Measurements from ENCODE around the gene HSD3B1. TPM values are rescaled to one million over a fixed set of nuclear protein-coding genes. Genes with fewer than 3 reads are reported as not detected.
"Not testable (repeated sequence)": the region's sequence is repeated elsewhere in the genome, so short reads cannot be mapped to it uniquely, and the experiment has no call there.

The HSD3B1 gene
- total RNA-seq, 1 experiment from 2014 or later, result not detected

GRCh38 chr1:119516247-119516646 lies 9.2 kb downstream of the HSD3B1 start:
- CTCF ChIA-PET, result no interaction called here
- POLR2A ChIA-PET, result no interaction called here
- DNase-seq (ENCODE audit: low read depth, low spot score) (no peak), ATAC-seq (no peak)
- no TSS peak for BruUV-seq (replicated peaks)
- Histone ChIP-seq H3K4me3 (ENCODE audit: low read depth in 2 of 2, low read length in 2 of 2) (no peak overlapping the region), H3K27ac (ENCODE audit: low read length) (no peak overlapping the region), H3K9me3 (ENCODE audit: control insufficient read depth, insufficient read depth, low read depth, low read length) (no peaks in the 10 kb centered on the region), H3K4me1 (ENCODE audit: control insufficient read depth, insufficient read depth, low read length) (no peaks in the 10 kb centered on the region), H3K27me3 (ENCODE audit: control insufficient read depth, insufficient read depth, low read length) (no peaks in the 10 kb centered on the region), H3K36me3 (ENCODE audit: control insufficient read depth, insufficient read depth, low read length) (no peaks in the 10 kb centered on the region)
- TF ChIP-seq POLR2AphosphoS5 (IDR thresholded peaks at IDR 0.05; ENCODE audit: low read depth, low read length) (no peak), SIN3A (IDR thresholded peaks at IDR 0.05; ENCODE audit: borderline replicate concordance, insufficient read depth, low read depth, low read length) (no peak), TCF7L2 (IDR thresholded peaks at IDR 0.05; ENCODE audit: low read depth, low read length) (no peak), REST (IDR thresholded peaks at IDR 0.05; ENCODE audit: insufficient read depth in 1 of 2, low read depth in 2 of 2, low read length in 1 of 2) (no peak), CTCF (IDR thresholded peaks at IDR 0.05) (no peak)
- intact Hi-C loops (cut with micrococcal nuclease; ENCODE audit: unreplicated experiment) (no loop called here), in situ Hi-C loops (cut with HindIII; ENCODE audit: low pct_unique_long_range_greater_than_20kb, low sequenced_read_pairs) (no loop called here)

- Histone ChIP-seq H3K27ac (ENCODE audit: low read length) (no peak overlapping the region), H3K36me3 (ENCODE audit: control insufficient read depth, insufficient read depth, low read length) (no peaks in the 10 kb centered on the region), H3K4me3 (ENCODE audit: low read depth in 2 of 2, low read length in 2 of 2) (no peak overlapping the region), H3K27me3 (ENCODE audit: control insufficient read depth, insufficient read depth, low read length) (no peaks in the 10 kb centered on the region), H3K4me1 (ENCODE audit: control insufficient read depth, insufficient read depth, low read length) (no peaks in the 10 kb centered on the region), H3K9me3 (ENCODE audit: control insufficient read depth, insufficient read depth, low read depth, low read length) (no peaks in the 10 kb centered on the region)
- in situ Hi-C loops (cut with HindIII; ENCODE audit: low pct_unique_long_range_greater_than_20kb, low sequenced_read_pairs), result no loop called here
- POLR2A ChIA-PET, result no interaction called here
- CTCF ChIA-PET, result no interaction called here
- no TSS peak for BruUV-seq (replicated peaks)
- intact Hi-C loops (cut with micrococcal nuclease; ENCODE audit: unreplicated experiment), result no loop called here
- DNase-seq (ENCODE audit: low read depth, low spot score) (no peak), ATAC-seq (no peak)
- TF ChIP-seq TCF7L2 (IDR thresholded peaks at IDR 0.05; ENCODE audit: low read depth, low read length) (no peak), REST (IDR thresholded peaks at IDR 0.05; ENCODE audit: insufficient read depth in 1 of 2, low read depth in 2 of 2, low read length in 1 of 2) (no peak), CTCF (IDR thresholded peaks at IDR 0.05) (no peak), POLR2AphosphoS5 (IDR thresholded peaks at IDR 0.05; ENCODE audit: low read depth, low read length) (no peak), SIN3A (IDR thresholded peaks at IDR 0.05; ENCODE audit: borderline replicate concordance, insufficient read depth, low read depth, low read length) (no peak)
Observed at GRCh38 chr1:119516680-119517079, 9.7 kb downstream of the HSD3B1 start.

GRCh38 chr1:119517667-119518066 lies 10.7 kb downstream of the HSD3B1 start:
- CTCF ChIA-PET; H3K27me3 ChIP-seq (ENCODE audit: control insufficient read depth, insufficient read depth, low read length); DNase-seq (ENCODE audit: low read depth, low spot score); H3K9me3 ChIP-seq (ENCODE audit: control insufficient read depth, insufficient read depth, low read depth, low read length); H3K4me3 ChIP-seq (ENCODE audit: low read depth in 2 of 2, low read length in 2 of 2); BruUV-seq (replicated peaks); H3K4me1 ChIP-seq (ENCODE audit: control insufficient read depth, insufficient read depth, low read length); ATAC-seq; intact Hi-C loops (cut with micrococcal nuclease; ENCODE audit: unreplicated experiment); H3K27ac ChIP-seq (ENCODE audit: low read length); H3K36me3 ChIP-seq (ENCODE audit: control insufficient read depth, insufficient read depth, low read length); POLR2A ChIA-PET; in situ Hi-C loops (cut with HindIII; ENCODE audit: low pct_unique_long_range_greater_than_20kb, low sequenced_read_pairs): not testable (repeated sequence)
